Panc1 (cell line): ENCODE results near the gene MEGF9. TPM values are rescaled to one million over a fixed set of nuclear protein-coding genes. Genes with fewer than 3 reads are reported as not detected.

Source experiments
- ATAC-seq: fragments of 200-7000 bp; cut with Tn5 transposase; 2 replicates; pipeline ENCODE4 v1.9.1; 2020; ENCODE audit warnings: mild to moderate bottlenecking, moderate library complexity
- BruUV-seq: library from RNA; stranded (reverse); fragments of 400-500 nt; replicated peaks from 2 replicates; lab custom pipeline; 2021; lab: Mats Ljungman, UMichigan
- CTCF ChIA-PET: fragments of 300-600 bp; sonication (Branson Sonifier 250); formaldehyde crosslinking; loops from one replicate; lab custom pipeline; 2022; ENCODE audit warnings: antibody characterized with exemption; lab: Charles Lee
- POLR2A ChIA-PET: fragments of 300-600 bp; sonication (Branson Sonifier 250); formaldehyde crosslinking; loops from one replicate; lab custom pipeline; 2022; ENCODE audit warnings: antibody characterized with exemption; lab: Charles Lee
- DNase-seq: peaks from one replicate; pipeline ENCODE4 v3.0.0-alpha.2; 2010; ENCODE audit warnings: low read depth, low spot score
- H3K27ac ChIP-seq: 2 replicates; pipeline ENCODE4 v1.5.1; 2011; ENCODE audit warnings: mild to moderate bottlenecking, low read length, inconsistent platforms
- H3K27me3 ChIP-seq: fragments of 200-500 bp; sonication (Bioruptor generic); 2 replicates; pipeline ENCODE4 v1.6.0; 2014; ENCODE audit warnings: low read length, inconsistent platforms; ENCODE audit not compliant: control insufficient read depth, insufficient read depth
- H3K36me3 ChIP-seq: fragments of 200-500 bp; sonication (Bioruptor generic); 2 replicates; pipeline ENCODE4 v1.5.1; 2014; ENCODE audit warnings: inconsistent platforms, mild to moderate bottlenecking, low read length, moderate library complexity; ENCODE audit not compliant: control insufficient read depth, insufficient read depth
- H3K4me1 ChIP-seq: 2 replicates; pipeline ENCODE4 v1.5.1; 2011; ENCODE audit warnings: inconsistent platforms, mild to moderate bottlenecking, low read length, moderate library complexity; ENCODE audit not compliant: control insufficient read depth, insufficient read depth
- H3K4me3 ChIP-seq, 2 experiments: 2 replicates each; pipeline ENCODE4 v1.5.1; 2011 to 2012; ENCODE audit warnings: low read depth in 2 of 2, low read length in 2 of 2, mild to moderate bottlenecking in 2 of 2, inconsistent platforms in 1 of 2, moderate library complexity in 1 of 2
- H3K9me3 ChIP-seq: fragments of 200-500 bp; sonication (Bioruptor generic); 2 replicates; pipeline ENCODE4 v1.5.1; 2014; ENCODE audit warnings: low read depth, mild to moderate bottlenecking, inconsistent platforms, low read length, moderate library complexity; ENCODE audit not compliant: control insufficient read depth, insufficient read depth
- CTCF ChIP-seq: fragments of 450-650 bp; IDR thresholded peaks from 2 replicates; pipeline ENCODE4 v1.5.1; 2017; ENCODE audit warnings: mild to moderate bottlenecking
- POLR2AphosphoS5 ChIP-seq: IDR thresholded peaks from 2 replicates; pipeline ENCODE4 v1.6.1; 2012; ENCODE audit warnings: mild to moderate bottlenecking, low read depth, low read length, moderate library complexity
- REST ChIP-seq, 2 experiments: IDR thresholded peaks; 2 replicates each; pipeline ENCODE4 v1.6.1; 2011 to 2012; ENCODE audit warnings: low read depth in 2 of 2, control low read depth in 1 of 2, low read length in 1 of 2, mild to moderate bottlenecking in 1 of 2, moderate library complexity in 1 of 2; ENCODE audit not compliant: insufficient read depth in 1 of 2
- SIN3A ChIP-seq: IDR thresholded peaks from 2 replicates; pipeline ENCODE4 v1.6.1; 2012; ENCODE audit warnings: low read depth, mild to moderate bottlenecking, low read length, moderate library complexity, borderline replicate concordance; ENCODE audit not compliant: insufficient read depth
- TCF7L2 ChIP-seq: IDR thresholded peaks from 2 replicates; pipeline ENCODE4 v1.6.1; 2011; ENCODE audit warnings: mild to moderate bottlenecking, low read depth, low read length, inconsistent platforms
- in situ Hi-C: cut with HindIII; loops from 2 replicates; pipeline ENCODE4 v1.10.0; 2016; ENCODE audit warnings: low sequenced_read_pairs, low pct_unique_long_range_greater_than_20kb
- intact Hi-C: fragments of 100-400 bp; cut with micrococcal nuclease; formaldehyde crosslinking; loops from one replicate; pipeline ENCODE4 v1.10.0; 2022; ENCODE audit not compliant: unreplicated experiment
- total RNA-seq: library from RNA; stranded (reverse); gene quantifications from one replicate; pipeline ENCODE4 v1.2.1, GENCODE V29; 2021; ENCODE audit not compliant: unreplicated experiment

The MEGF9 gene
- total RNA-seq, 1 experiment from 2014 or later: 6.3 TPM

GRCh38 chr9:120698766-120699165 lies 15.5 kb downstream of the MEGF9 start:
- CTCF ChIA-PET: no interaction called here
- no peak for ATAC-seq
- TF ChIP-seq TCF7L2: no peak
- no peak for TF ChIP-seq REST (IDR thresholded peaks at IDR 0.05; ENCODE audit: insufficient read depth in 1 of 2, low read depth in 2 of 2, low read length in 1 of 2)
- no peak for TF ChIP-seq POLR2AphosphoS5
- TF ChIP-seq SIN3A: no peak
- no peak for TF ChIP-seq CTCF
- BruUV-seq: no TSS peak
- POLR2A ChIA-PET: no interaction called here
- in situ Hi-C loops: no loop called here
- intact Hi-C loops: no loop called here
- Histone ChIP-seq H3K27ac (no peak overlapping the region), H3K9me3 (no peaks in the 10 kb centered on the region), H3K27me3 (no peaks in the 10 kb centered on the region), H3K4me3 (no peak overlapping the region), H3K36me3 (no peaks in the 10 kb centered on the region), H3K4me1 (no peaks in the 10 kb centered on the region)
- no peak for DNase-seq

GRCh38 chr9:120697448-120697847 lies 16.8 kb downstream of the MEGF9 start:
- Histone ChIP-seq H3K4me1 (no peaks in the 10 kb centered on the region), H3K27ac (no peak overlapping the region), H3K9me3 (no peaks in the 10 kb centered on the region), H3K27me3 (no peaks in the 10 kb centered on the region), H3K4me3 (no peak overlapping the region), H3K36me3 (no peaks in the 10 kb centered on the region)
- intact Hi-C loops: no loop called here
- BruUV-seq: no TSS peak
- TF ChIP-seq POLR2AphosphoS5 (no peak), REST (IDR thresholded peaks at IDR 0.05; ENCODE audit: insufficient read depth in 1 of 2, low read depth in 2 of 2, low read length in 1 of 2) (no peak), CTCF (no peak), TCF7L2 (no peak), SIN3A (no peak)
- ATAC-seq: no peak
- no peak for DNase-seq
- in situ Hi-C loops: no loop called here
- ChIA-PET POLR2A (no interaction called here), CTCF (no interaction called here)
